H1 (cell line): ENCODE data around the gene OXNAD1.

Experiments used
- CTCF ChIP-seq, 3 experiments: IDR thresholded peaks; 1 replicate in 2 of 3; 2 replicates in 1 of 3; pipeline versions ENCODE4 v1.5.1 to v1.6.1; 2011; ENCODE audit warnings: low read length in 3 of 3, mild to moderate bottlenecking in 3 of 3, inconsistent platforms in 2 of 3, low read depth in 1 of 3, moderate library complexity in 1 of 3; ENCODE audit not compliant: insufficient read depth in 1 of 3; ENCODE audit errors: control extremely low read depth in 1 of 3
- EGR1 ChIP-seq: IDR thresholded peaks from 2 replicates; pipeline ENCODE4 v1.6.1; 2011; ENCODE audit warnings: low read depth, low read length, borderline replicate concordance
- MAX ChIP-seq: IDR thresholded peaks from 2 replicates; pipeline ENCODE4 v1.6.1; 2012; ENCODE audit warnings: inconsistent platforms

GRCh38 chr3:16319723-16320122, 54.7 kb downstream of the OXNAD1 start:
- TF ChIP-seq CTCF (IDR thresholded peaks at IDR 0.05; ENCODE audit: control extremely low read depth in 1 of 3, insufficient read depth in 1 of 3, low read depth in 1 of 3, low read length in 3 of 3): no peak
- TF ChIP-seq EGR1: no peak
- TF ChIP-seq MAX: no peak
